Measurements from ENCODE around the gene COG5. TPM values are rescaled to one million over a fixed set of nuclear protein-coding genes. Genes with fewer than 3 reads are reported as not detected.

The COG5 gene
- total RNA-seq, 2 donors from 2014 or later: 42.8 to 57.8 TPM

DNA sequence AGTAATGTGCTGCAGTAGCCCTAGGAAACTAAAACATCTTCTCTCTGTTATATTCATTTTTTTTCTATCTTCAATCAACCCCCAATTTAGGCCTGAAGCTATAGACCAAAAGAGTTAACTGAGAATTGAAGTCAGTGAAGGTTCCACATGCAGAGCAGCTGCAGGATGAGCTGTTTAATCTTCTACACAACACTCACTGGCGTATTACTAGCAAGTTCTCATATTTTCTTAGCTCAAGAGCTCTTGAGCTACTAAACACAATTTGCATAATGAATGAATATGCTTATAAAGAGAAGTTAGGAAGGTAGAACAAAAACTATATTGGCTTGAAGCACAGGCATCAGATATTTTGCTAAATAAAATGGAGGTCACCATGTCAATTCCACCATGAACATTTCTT is 135.1 kb downstream of the COG5 start:
- intact Hi-C loops (cut with DNase I): no loop called here
- no peak for ATAC-seq
- DNase-seq: no peak

DNA sequence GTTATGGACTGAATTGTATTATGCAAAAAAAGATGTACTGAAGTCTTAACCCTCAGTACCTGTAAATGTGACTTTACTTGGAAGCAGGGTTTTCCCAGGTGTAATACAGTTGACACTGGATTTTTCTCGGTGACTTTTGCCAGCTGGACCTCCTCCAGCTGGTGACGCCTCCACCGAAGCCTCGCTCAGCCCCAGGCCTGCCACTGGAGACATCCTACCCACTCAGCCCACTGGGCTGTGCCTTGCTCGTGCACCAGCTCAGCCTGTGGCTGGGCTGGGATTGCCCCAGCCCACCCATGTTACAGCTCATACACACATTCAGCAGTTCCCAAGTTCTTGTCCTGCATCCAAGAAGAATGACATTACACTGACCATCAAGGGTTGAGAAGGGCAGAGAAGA is 136.3 kb downstream of the COG5 start:
- ATAC-seq (peak; percentile 44 to 54), DNase-seq (no peak)
- intact Hi-C loops (cut with DNase I): no loop called here

- DNase-seq (no peak), ATAC-seq (no peak)
- intact Hi-C loops (cut with DNase I): no loop called here
Observed at GRCh38 chr7:107414198-107414597, 149.5 kb downstream of the COG5 start.

GRCh38 chr7:107408349-107408748 is 155.4 kb downstream of the COG5 start:
- no peak for DNase-seq
- ATAC-seq: no peak
- intact Hi-C loops (cut with DNase I): no loop called here

DNA sequence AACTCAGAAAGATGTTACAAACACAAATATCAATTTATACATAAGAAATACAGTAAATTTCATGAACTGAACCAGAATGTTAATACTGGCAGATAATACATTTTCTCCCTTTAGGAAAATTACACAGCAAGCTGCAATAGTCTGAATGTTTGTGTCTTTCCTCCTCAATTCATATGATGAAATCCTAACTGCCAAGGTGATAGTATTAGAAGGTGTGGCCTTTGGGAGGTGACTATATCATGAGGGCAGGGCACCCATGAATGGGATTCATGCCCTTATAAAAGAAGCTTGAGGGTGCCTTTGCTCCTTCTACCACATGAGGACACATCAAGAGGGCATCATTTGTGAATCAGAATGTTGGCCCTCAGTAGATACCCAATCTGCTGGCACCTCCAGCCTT is 158.2 kb downstream of the COG5 start:
- intact Hi-C loops (cut with DNase I): no loop called here
- ATAC-seq (no peak), DNase-seq (no peak)

DNA sequence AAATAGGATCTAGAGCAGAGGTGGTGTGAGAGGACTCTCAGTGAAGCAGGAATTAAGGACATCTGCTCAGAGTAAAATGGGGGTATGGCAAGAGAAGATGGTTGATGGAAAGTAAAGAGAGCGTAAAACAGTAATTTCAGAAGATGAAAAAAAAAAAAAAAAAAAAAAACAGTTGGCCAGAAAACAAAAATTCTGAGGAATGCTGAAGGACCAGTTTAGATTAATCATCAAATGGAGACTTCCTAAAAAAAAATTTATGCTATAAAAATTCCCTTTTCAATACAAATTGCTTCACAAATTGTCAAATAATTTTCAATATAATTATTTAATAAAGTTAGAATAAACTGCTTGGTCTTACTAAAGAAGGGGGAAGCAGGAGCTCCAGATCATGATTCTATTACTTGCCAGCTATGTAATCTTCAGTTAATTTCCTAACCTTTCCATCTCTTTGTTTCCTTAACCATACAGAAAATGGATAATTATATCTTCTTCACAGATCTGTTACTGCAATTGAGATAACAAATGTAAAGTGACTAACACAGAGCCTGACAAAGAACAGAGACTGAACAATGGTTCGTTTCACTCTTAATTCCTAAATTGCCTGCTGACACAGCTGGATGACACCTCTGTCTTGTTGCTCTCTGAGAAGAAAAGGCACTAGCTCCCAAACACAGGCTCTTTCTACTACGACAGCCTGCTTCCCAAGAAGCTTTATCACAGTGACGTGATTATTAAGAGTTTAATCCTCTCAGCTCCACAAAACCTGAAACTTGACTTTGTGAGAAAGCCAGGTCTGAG is 158.8 kb downstream of the COG5 start:
- ATAC-seq (no peak), DNase-seq (no peak)
- intact Hi-C loops (cut with DNase I): no loop called here

DNA sequence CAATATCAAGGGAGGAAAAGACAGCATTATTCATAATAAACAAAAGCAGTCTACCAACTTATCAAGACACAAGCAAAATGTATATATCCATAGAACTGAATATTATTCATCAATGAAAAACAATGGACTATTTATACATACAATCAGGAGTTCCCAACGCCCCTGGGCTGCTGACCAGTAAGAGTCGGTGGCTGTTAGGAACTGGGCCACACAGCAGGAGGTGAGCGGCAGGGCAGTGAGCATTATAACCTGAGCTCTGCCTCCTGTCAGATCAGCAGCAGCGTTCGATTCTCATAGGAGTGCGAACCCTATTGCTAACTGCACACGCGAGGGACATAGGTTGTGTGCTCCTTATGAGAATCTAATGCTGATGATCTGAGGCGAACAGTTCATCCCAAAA is 165.6 kb downstream of the COG5 start:
- DNase-seq (no peak), ATAC-seq (no peak)
- intact Hi-C loops (cut with DNase I): no loop called here

DNA sequence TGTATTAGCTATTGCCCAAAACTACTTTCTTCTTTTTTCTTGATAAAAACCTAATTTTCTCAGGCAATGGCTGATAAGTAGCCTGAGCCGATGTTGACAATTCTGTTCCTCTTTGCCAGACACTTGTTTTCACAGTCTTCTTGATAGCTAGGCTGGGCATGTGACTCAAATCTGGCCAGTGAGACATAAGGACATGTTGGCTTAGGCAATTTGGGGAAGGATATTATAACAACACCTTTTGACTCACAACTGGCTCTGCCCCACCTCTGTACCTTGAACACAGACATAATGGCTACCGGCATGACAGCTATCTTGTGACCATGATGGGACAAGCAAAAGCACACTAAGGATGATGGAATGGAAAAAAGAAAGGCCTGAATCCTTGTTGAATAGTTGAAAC is 166.7 kb downstream of the COG5 start:
- no peak for DNase-seq
- ATAC-seq: no peak
- intact Hi-C loops (cut with DNase I): no loop called here

DNA sequence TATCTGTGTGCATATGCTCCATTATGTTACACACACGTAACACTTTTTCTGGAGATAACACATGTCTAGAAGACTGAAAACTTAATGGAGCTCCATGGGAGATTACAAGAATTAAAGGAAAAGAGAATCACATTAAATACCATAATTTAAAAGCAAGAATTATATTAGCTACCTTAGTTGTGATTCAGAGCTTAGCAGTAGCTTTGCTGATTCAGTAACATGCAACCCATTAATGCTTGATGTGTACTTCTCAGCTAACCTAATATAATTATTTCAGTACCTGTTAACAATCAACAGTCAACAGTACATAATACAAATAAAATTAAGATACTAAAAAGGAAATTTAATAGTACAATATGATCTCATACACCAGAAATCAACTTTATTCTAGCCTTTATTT is 167.6 kb downstream of the COG5 start:
- intact Hi-C loops (cut with DNase I): no loop called here
- no peak for DNase-seq
- no peak for ATAC-seq

DNA sequence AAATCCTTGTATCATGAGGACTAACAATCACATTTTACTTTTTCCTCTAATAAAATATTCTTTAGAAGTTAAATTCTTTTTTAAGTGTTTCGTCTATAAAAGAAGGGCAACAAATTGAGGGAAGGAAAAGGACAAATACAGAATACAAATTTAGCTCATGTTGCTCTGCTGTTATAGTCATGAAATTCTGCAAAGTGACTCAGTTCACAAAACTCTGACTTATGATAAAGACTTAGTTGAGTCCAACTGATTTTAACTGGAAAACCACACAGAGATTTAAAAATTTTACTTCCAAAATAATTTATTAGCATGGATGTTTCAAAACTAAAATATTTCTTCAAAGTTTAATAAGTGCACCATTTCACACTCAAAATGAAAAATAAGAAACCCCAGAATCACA is 168.9 kb downstream of the COG5 start:
- DNase-seq: no peak
- ATAC-seq: peak in 1 of 2 donors; percentile 30
- intact Hi-C loops (cut with DNase I): no loop called here

DNA sequence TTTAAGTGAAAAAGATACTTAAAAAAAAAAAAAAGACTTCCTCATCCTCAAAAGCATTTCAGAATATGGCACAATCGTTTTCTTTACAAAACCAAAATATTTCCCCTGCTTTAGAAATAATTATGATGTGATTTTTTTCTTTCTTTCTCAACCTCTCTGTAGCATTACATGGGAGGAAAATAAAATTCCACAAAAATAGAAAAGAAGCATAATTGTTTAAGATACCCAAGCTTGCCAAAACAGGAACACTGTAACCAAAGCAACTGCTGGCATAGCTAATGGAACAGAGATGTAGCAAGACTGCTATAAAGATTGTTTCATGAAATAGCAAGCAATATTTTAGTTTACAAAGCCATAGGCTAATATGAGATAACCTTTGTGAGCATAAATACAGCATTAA is 169.4 kb downstream of the COG5 start:
- intact Hi-C loops (cut with DNase I): no loop called here
- ATAC-seq (no peak), DNase-seq (no peak)

DNA sequence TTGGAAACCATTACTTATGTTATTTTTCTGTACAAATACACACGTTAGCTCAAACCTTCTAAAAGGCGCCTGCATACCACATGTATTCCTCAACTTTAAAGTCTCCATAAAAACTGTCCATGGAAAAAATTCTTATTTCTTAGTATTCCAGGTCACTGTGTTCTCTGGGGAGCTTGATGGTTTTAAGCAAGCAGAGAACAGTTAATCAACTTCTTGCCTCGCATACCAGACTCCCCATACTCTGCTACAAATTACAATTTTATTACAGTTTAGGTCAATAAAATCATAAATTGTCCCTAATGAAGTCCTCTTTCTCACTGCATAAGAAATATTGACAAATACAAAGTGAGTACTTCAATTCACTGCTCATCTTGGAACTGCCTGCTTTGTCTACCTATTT is 170.9 kb downstream of the COG5 start:
- intact Hi-C loops (cut with DNase I): no loop called here
- ATAC-seq: no peak
- no peak for DNase-seq

- no peak for ATAC-seq
- intact Hi-C loops (cut with DNase I): no loop called here
- DNase-seq: no peak
Observed at GRCh38 chr7:107390916-107391315, 172.8 kb downstream of the COG5 start.

- no peak for DNase-seq
- ATAC-seq: no peak
- intact Hi-C loops (cut with DNase I): no loop called here
Observed at GRCh38 chr7:107388604-107389003, 175.1 kb downstream of the COG5 start.

GRCh38 chr7:107387573-107388219 is 176.0 kb downstream of the COG5 start:
- DNase-seq (no peak), ATAC-seq (no peak)
- intact Hi-C loops (cut with DNase I): no loop called here

DNA sequence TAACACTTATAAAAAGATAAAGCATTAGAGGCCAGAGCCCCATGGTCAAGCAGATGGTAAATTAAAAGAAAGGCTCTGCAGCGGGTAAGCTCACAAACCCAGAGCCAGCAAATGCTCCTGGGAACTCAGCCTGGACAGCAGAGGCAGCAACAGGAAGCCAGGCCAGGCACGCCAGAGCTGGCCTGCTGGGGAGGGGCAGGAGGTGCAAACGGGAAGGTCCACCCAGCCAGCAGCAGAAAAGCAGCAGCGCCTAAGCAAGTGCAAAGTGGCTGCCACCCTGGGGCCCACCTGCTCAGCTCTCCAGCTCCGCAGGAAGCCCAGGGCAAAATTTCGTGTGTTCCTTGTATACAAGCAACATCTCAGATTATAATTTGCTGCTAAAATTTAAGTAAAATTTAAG is 176.6 kb downstream of the COG5 start:
- peak; percentile 50 to 82 for ATAC-seq
- peak; percentile 60 for DNase-seq
- intact Hi-C loops (cut with DNase I): no loop called here

- intact Hi-C loops (cut with DNase I): no loop called here
- no peak for DNase-seq
- ATAC-seq: no peak
Observed at GRCh38 chr7:107386548-107387102, 177.1 kb downstream of the COG5 start.

GRCh38 chr7:107384025-107384424 is 179.7 kb downstream of the COG5 start:
- no peak for DNase-seq
- intact Hi-C loops (cut with DNase I): no loop called here
- no peak for ATAC-seq

DNA sequence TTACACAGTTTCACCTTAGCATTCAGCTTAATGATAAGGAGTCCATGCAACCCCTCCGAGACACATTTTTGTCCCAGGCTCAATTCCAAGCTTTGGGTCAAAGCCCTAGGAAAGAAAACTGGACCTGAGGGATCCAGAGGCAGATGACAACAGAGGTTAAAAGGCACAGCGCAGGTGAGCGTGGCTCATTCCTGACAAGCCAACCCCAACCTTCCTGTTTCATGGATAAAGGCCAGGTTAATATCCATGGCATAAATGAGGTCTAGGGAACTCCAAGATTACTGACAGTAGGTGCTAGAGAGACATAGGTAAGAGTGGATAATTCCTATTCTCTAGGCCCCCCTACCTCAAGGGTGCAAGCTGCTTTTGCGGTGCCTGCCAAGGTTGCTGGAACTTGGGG is 180.5 kb downstream of the COG5 start:
- ATAC-seq: no peak
- no peak for DNase-seq
- intact Hi-C loops (cut with DNase I): no loop called here

- ATAC-seq (no peak), DNase-seq (no peak)
- intact Hi-C loops (cut with DNase I): no loop called here
Observed at GRCh38 chr7:107381453-107381852, 182.3 kb downstream of the COG5 start.

GRCh38 chr7:107373354-107373753 is 190.4 kb downstream of the COG5 start:
- no peak for DNase-seq
- ATAC-seq: no peak
- intact Hi-C loops (cut with DNase I): no loop called here
